ENCODE results near the gene BCAM.
"Not testable (repeated sequence)": the region's sequence is repeated elsewhere in the genome, so short reads cannot be mapped to it uniquely, and the experiment has no call there.

Gene BCAM

DNA sequence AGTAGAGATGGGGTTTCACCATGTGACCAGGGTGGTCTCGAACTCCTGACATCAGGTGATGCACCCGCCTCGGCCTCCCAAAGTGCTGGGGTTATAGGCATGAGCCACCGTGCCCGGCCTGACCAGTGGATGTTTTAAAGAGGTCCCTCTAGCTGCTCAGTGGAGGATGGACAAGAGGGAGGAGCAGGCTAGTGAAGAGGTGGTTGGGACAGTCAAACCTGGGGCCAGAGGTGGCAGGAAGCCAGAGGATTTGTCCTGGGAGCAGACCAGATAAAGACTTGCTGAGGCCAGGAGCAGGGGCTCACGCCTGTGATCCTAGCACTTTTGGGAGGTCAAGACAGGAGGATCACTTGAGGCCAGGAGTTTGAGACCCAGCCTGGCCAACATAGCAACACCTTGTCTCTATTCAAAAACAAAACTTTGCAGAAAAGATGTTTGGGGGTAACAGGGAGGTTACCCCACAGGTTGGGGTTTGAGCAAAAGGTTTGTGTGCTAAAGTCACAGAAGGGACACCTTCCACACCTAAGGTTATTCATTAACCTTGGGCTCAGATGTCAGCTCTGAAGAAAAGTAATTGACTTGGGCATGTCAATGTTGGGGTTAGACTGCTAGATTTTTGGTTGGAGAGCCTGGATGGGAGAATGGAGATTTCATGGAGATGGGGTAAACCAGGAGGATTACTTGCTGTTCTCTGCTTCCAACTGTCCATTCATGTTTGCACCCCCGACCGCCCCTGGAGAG is 9.0 kb downstream of the BCAM start:
- DNase-seq (ENCODE audit: low spot score), result no peak

DNA sequence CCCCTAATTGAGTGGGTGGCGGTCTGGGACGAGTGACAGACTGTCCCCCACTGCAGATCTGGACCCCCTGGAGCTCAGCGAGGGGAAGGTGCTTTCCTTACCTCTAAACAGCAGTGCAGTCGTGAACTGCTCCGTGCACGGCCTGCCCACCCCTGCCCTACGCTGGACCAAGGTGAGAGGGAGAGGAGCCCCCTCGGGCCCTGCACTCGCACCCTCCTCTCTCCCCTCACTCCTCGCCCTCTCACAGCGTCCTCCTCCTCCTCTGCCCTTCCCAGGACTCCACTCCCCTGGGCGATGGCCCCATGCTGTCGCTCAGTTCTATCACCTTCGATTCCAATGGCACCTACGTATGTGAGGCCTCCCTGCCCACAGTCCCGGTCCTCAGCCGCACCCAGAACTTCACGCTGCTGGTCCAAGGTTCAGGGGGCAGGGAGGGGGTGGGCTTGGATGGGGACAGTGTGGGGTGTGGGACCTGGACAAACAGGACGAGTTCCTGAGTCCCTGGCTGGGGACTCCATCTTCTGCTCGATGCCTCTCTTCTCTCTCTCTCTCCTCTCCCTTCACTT is 9.6 kb downstream of the BCAM start:
- no peak for DNase-seq (ENCODE audit: low spot score)

GRCh38 chr19:44819246-44819832 is 10.4 kb downstream of the BCAM start:
- no peak for DNase-seq (ENCODE audit: low spot score)

GRCh38 chr19:44820648-44821609 is 12.0 kb downstream of the BCAM start:
- no peak for DNase-seq (ENCODE audit: low spot score)

GRCh38 chr19:44822177-44822576 is 13.3 kb downstream of the BCAM start:
- no peak for DNase-seq (ENCODE audit: low spot score)

DNA sequence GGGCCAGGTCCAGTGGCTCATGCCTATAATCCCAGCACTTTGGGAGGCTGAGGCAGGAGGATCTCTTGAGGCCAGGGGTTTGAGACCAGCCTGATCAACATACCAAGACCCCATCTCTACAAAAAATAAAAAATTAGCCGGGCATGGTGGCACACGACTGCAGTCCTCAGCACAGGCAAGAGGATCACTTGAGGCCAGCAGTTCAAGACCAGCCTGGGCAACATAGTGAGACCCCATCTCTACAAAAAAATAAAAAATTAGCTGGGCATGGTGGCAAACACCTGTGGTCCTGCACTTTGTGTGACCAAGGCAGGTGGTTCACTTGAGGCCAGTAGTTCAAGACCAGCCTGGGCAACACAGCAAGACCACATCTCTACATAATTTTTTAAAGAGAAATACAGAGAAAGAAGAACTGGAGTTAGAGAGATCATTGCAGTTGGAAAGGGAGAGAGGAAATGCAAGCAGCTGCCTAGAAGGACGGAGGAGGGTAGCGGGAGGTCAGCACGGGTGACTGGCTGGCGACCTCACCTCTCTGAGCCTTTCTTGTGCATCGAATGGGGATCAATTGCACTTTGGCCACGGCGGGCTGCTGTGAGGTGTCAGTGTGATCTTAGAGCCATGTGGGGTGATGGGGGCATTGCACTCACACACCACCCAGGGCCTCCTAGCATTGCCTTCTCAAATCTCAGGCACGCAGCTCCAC is 13.9 kb downstream of the BCAM start:
- DNase-seq (ENCODE audit: low spot score), result no peak

GRCh38 chr19:44823373-44823698 is 14.4 kb downstream of the BCAM start:
- DNase-seq (ENCODE audit: low spot score), result no peak

DNA sequence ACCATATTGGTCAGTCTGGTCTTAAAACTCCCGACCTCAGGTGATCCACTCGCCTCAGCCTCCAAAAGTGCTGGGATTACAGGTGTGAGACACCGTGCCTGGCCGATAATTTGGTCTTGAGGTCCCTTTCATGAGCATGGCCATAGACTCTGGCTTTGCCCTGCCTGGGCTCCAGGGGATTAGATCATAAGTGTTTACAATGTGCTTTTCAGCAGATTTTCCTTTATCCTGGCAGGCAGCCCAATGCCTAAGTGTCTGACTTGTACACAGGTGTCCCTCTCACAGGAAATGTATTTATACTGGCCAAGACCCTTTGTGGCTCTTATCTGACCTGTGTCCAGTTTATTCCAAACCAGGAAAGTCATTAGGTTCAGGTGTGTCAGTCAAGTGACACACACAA is 15.9 kb downstream of the BCAM start:
- no peak for DNase-seq (ENCODE audit: low spot score)

DNA sequence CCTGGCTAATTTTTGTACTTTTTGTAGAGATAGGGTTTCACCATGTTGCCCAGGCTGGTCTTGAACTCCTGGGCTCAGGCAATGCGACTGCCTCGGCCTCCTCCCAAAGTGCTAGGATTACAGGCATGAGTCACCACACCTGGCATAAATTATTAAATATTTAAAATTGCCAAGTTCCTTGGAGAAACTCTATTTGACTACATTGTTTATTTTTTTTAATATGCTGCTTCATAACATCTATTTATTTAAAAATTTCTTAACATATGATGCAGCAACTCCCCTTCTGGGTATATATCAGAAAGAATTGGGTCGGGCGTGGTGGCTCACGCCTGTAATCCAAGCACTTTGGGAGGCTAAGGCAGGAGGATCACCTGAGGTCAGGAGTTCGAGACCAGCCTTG is 24.0 kb downstream of the BCAM start:
- not testable (repeated sequence) for DNase-seq (ENCODE audit: low spot score)

DNA sequence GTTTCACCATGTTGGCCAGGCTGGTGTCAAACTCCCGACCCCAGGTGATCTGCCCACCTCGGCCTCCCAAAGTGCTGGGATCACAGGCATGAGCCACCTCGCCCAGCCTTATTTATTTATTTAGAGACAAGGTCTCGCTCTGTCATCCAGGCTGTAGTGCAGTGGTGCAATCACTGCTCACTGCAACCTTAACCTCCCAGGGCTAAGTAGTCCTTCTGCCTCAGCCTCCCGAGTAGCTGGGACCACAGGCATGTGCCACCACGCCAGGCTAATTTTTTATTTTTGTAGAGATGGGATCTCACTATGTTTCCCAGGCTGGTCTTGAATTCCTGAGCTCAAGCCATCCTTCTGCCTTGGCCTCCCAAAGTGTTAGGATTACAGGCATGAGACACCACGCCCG is 25.5 kb downstream of the BCAM start:
- DNase-seq (ENCODE audit: low spot score), result not testable (repeated sequence)

GRCh38 chr19:44839276-44839675 is 30.4 kb downstream of the BCAM start:
- DNase-seq (ENCODE audit: low spot score), result no peak

- DNase-seq (ENCODE audit: low spot score), result no peak
Measured at GRCh38 chr19:44840811-44841210, 31.9 kb downstream of the BCAM start.

DNA sequence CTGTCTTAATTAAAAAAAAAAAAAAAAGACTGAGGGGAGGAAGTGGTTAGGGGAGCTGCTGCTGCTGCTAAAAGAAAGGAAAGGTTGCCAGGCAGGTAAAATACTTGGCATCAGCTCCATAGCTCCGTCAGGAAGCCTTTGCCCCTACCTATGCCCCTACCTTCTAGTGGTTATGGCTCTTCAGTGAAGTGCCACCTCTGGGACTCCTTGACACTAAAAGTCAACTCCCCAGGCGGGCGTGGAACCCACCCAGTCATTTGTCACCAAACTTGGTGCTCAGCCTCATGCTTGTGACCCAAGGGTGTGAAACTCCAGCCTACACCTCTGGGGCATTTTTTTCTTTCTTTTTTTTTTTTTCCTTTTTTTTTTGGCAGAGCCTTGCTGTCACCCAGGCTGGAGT is 32.3 kb downstream of the BCAM start:
- DNase-seq (ENCODE audit: low spot score), result no peak

GRCh38 chr19:44845286-44845611 is 36.3 kb downstream of the BCAM start:
- no peak for DNase-seq (ENCODE audit: low spot score)

DNA sequence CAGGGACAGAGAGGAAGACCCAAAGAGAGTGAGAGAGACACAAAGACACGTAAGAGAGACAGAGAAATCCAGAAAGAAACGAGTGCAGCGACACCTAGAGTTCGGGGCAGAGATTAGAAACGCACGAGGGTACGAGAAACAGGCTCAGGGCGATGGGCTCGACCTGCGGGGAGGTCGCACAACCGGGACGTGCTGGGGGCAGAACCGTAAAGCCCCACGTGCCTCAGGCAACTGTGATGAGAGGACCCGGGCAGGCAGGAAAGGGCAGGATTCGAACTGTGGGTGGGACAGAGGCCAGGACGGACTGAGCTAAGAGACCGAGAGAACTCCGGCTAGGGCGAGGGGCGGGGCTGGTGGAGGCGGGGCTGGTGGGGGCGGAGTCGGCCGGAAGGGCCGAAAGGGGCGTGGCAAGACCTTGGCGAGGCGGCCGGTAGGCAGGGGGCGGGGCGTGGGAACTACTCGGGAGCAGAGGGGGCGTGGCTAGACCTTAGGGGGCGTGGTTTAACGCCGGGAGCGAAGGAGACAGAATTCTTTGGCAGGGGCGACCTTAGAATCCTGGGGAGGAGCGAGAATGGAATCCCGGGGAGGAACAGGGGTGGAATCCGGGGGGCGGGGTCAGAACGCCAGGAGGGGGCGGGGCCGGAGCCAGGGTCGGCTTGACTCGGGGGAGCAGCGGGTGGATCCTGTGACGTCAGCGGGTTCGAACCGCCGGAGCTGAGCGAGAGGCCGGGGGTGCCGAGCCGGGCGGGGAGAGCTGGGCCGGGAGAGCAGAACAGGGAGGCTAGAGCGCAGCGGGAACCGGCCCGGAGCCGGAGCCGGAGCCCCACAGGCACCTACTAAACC is 36.9 kb downstream of the BCAM start, which contains the start of gene NECTIN2:
NECTIN2 (plus strand) TSS at position 686 of the 843 bp plus-strand sequence. CDS start 229 bp downstream, outside the sequence.
- peak; percentile 91 for DNase-seq (ENCODE audit: low spot score)

DNA sequence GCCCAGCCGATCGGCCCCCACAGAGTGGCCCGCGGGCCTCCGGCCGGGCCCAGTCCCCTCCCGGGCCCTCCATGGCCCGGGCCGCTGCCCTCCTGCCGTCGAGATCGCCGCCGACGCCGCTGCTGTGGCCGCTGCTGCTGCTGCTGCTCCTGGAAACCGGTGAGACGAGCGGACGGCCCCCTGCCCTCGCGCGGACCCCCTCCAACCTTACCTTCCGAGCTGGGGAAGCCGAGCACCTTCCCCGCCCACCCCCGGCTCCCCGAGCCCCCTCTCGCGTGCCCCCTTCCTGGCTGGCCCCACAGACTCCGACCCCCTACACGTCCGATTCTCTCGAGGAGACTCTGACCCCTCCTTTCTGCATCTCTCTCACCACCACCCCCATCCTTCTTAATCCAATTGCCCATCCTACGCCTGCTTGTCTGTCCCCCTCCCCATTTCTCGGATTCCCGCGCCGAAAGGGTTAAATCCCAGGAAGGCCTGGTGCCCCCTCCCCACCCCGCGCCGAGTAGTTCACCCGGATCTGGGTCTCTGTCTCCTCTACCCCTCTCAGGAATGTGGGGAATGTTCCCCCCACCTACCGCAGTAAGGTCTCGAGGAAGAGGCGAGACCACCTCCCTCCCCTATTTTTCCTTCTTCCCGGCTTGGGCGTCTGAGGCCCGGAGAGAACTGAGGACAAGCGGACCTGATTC is 37.7 kb downstream of the BCAM start:
- DNase-seq (ENCODE audit: low spot score), result no peak

DNA sequence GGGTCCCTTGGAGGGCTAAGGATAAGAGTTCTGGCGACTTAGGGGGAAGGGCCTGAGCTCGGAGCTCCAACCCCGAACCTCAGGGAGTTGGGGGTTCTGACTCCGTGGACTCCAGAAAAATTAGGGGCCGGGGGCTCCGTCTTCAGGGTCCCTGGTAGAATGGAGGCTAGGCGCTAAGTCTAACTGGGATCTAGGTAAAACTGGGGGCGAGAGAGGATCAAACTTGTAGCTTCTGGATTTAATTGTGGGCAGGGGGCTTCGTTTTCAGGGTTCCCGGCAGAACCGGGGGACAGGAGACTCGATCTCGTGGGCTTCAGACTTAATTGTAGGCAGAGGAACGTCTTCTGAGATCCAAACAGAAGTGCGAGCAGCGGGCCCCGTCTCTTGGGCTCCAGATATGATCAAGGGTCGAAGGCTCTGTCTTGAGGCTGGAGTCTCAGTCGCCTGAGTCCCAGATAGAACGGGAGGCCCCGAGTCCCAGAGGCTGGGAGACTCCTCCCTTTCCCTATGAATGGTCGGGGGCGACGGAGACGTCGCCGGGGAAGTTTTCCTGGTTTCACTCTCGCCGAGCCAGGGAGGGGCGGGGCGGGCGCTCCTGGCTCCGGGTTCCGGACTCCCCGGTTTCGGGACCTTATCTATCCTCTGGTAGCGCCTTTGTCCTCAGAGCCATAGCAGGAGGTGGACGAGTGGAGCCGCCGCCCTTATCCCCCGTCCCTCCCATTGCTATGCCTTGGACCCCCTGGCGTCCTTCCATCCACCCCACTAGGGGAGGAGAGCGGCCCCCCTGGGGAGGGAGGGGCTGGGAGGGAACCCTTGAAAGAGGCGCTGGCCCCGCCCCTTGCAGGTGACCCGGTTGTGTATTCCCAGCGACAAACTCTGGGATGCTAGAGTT is 38.5 kb downstream of the BCAM start:
- no peak for DNase-seq (ENCODE audit: low spot score)

DNA sequence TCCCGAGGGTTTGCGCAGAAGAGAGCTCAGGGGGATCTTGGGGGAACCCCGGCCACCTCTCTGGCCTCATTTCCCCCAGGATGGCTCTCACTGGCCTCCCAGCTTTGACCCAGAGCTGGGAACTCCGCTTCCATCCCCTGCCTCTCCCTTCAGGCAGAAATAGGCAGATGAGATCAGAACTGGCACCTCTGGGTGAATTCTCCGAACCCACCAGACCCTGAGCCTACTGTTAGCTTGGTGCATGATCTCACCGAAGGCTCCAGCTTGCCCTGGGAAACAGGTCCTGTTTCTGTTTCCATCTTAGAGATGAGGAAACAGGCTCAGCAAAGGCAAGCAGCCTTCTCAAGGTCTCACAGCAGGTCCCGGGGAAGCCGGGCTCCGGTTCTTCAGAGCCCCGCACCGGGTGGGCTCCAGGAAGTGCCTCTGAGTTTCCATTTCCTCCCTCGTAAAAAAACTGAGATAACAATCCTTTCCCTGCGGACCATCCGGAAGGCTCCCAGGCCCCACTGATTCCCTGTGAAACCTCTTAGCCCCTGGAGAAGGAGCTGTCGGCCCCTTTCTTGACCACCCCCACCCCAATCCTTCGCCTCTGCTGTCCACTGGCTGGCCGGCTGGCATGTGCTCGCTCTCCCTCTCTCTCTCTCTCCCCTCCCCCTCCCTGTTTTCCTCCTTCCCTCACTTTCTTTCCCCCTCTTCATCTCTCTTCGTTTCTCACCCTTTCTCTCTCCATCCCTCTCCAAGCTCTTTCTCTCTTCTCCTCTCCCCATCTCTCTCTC is 39.3 kb downstream of the BCAM start:
- no peak for DNase-seq (ENCODE audit: low spot score)
